PC-9 (cell line): Measurements from ENCODE around the gene DAPK2.

Experiments
- CTCF ChIP-seq: fragments of 200-600 bp; sonication (generic); conservative IDR thresholded peaks from 2 replicates; pipeline ENCODE4 v1.6.1; 2017; ENCODE audit warnings: mixed run types, antibody characterized with exemption, mild to moderate bottlenecking, moderate library complexity
- EZH2 ChIP-seq: fragments of 200-600 bp; sonication (generic); IDR thresholded peaks from 2 replicates; pipeline ENCODE4 v1.8.0; 2017; ENCODE audit warnings: antibody characterized with exemption, low read depth

GRCh38 chr15:63979262-63979793 lies 67.0 kb downstream of the DAPK2 start:
- TF ChIP-seq CTCF = no peak
- TF ChIP-seq EZH2 = no peak
